Spleen (tissue), 7 donors: ENCODE data around the gene STAT6.

Experiments used
- CTCF ChIP-seq, 11 experiments: fragments of 200-600 bp in 7 of 11; fragments of 450-650 bp in 4 of 11; sonication (generic) in 4 of 11; IDR thresholded peaks in 8 of 11; conservative IDR thresholded peaks in 3 of 11; 1 replicate in 7 of 11; 2 replicates in 4 of 11; pipeline versions ENCODE4 v1.4.0 to v1.8.0; 2016 to 2021; ENCODE audit warnings: antibody characterized with exemption in 11 of 11, inconsistent platforms in 4 of 11, mild to moderate bottlenecking in 1 of 11
- POLR2A ChIP-seq, 3 donors: fragments of 450-650 bp; IDR thresholded peaks; one replicate each; pipeline ENCODE4 v1.5.1; 2017; ENCODE audit warnings: antibody characterized with exemption in 3 of 3, mild to moderate bottlenecking in 1 of 3
- POLR2AphosphoS5 ChIP-seq, 3 donors: sonication (generic); formaldehyde crosslinking; IDR thresholded peaks; one replicate each; pipeline ENCODE4 v1.5.1; 2017; ENCODE audit warnings: antibody characterized with exemption in 3 of 3
- donor health status: DM: no; HTN: no; CAD: no; lungs with moderate emphysema.
- donor health status: DM: no; HTN: no; CAD: no.
- donor health status: DM: no; HTN: no; CAD: no.

GRCh38 chr12:57130941-57131340, 19.8 kb upstream of the STAT6 start:
- TF ChIP-seq POLR2AphosphoS5 (IDR thresholded peaks at IDR 0.05) (no peak), CTCF (IDR thresholded peaks at IDR 0.05 in 8 of 11, conservative IDR thresholded peaks at IDR 0.05 in 3 of 11) (no peak), POLR2A (IDR thresholded peaks at IDR 0.05) (no peak)
